Smooth muscle cell of the pulmonary artery (primary cell): ENCODE data around the gene EIF5AL1. TPM values are rescaled to one million over a fixed set of nuclear protein-coding genes. Genes with fewer than 3 reads are reported as not detected.

Experiments
- total RNA-seq: library from RNA; depleted of rRNA; stranded (reverse); fragments of >200 nt; gene quantifications from 2 replicates; pipeline ENCODE4 v1.2.3, GENCODE V29; 2014

The EIF5AL1 gene
- 0.13 and 0.26 TPM in 2 replicates for total RNA-seq

GRCh38 chr10:79511891-79512583 lies at the start of gene EIF5AL1:
Gene EIF5AL1 (plus strand): TSS chr10:79512533. CDS start chr10:79512650, 117 bp downstream.

GRCh38 chr10:79560160-79560709 lies 47.9 kb downstream of the EIF5AL1 start, which contains the start of gene SFTPA2:
Gene SFTPA2 (minus strand): TSS chr10:79560407. CDS start chr10:79559483, 924 bp downstream.

Other genes with a start within 250 kb of the EIF5AL1 start
- 26.1 and 28.1 TPM in 2 replicates for gene PPIF, start 165.1 kb upstream of the EIF5AL1 start, total RNA-seq
- 27.8 and 33.8 TPM in 2 replicates for gene ZCCHC24, start 66.9 kb upstream of the EIF5AL1 start, total RNA-seq
- gene SFTPA2, start 47.9 kb downstream of the EIF5AL1 start, total RNA-seq: not detected in 2 replicates
- gene SFTPA1, start 98.4 kb downstream of the EIF5AL1 start, total RNA-seq: not detected in 2 replicates
- gene NUTM2B, start 190.7 kb downstream of the EIF5AL1 start, total RNA-seq: 0.30 and 0.39 TPM in 2 replicates